DND-41 (cell line): ENCODE data around the gene EIF4EBP2.

Source experiments
- CTCF ChIP-seq: IDR thresholded peaks from 2 replicates; pipeline ENCODE4 v1.5.1; 2012; ENCODE audit warnings: borderline replicate concordance, low read length, moderate library complexity, mild to moderate bottlenecking; ENCODE audit not compliant: poor library complexity, severe bottlenecking; ENCODE audit errors: extremely low read depth
- EZH2 ChIP-seq: IDR thresholded peaks from 3 replicates; pipeline ENCODE4 v1.6.1; 2012; ENCODE audit warnings: borderline replicate concordance, low read depth, mild to moderate bottlenecking, moderate library complexity, low read length, inconsistent platforms; ENCODE audit not compliant: severe bottlenecking

DNA sequence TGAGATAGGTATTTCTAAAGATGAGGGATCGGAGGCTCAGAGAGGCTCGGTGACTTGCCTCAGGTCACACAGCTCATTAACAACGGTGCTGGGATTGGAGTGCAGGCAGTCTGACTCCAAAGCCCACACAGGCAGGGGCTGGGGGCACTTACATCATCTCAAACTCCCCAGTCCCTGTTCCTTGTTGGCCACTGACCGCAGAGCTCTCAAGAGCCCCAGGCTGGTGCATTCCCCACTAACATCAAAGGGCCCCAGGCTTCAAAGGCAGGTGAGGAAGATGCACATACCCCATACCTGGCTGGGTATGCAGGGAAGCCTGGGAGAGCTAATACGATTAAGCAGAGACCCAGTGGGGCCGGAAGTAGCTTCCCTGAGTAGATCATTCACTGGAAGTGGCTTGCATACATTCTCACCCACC is 51.3 kb downstream of the EIF4EBP2 start:
- no peak for TF ChIP-seq CTCF
- no peak for TF ChIP-seq EZH2
